HG02943 (cell line): ENCODE data around the gene DCST1.

Experiments
- ATAC-seq: cut with Tn5 transposase; IDR thresholded peaks from one replicate; pipeline ENCODE4 v1.9.1; 2021; ENCODE audit warnings: mild to moderate bottlenecking, low read depth, moderate library complexity; ENCODE audit not compliant: unreplicated experiment

The DCST1 gene

DNA sequence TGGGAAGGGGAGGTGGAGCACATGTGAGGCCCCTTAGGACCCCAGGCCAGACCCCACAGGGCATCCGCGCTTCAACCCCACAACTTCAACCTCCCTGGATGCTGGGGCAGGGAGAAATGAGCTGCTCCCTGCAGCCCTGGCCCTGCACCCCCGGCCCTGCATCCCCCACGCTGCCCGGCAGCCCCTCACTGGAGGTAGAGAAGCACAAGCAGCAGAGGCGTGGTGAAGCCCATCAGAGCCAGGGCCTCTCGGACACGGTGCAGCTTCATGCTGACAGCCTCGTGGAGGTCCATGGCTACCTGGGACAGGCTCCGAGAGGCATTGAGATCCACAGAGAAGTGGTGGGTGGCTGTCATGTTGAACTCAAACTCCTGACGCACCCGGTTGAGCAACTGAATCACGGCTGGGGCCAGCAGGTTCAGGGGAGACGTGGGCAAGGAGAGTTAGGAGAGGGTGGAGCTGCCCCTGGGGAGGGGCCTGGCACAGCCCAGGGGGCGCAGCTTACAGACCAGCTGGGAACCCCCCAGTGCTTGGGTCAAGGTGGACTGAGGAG lies 3.3 kb upstream of the DCST1 start:
- ATAC-seq, result no peak

DNA sequence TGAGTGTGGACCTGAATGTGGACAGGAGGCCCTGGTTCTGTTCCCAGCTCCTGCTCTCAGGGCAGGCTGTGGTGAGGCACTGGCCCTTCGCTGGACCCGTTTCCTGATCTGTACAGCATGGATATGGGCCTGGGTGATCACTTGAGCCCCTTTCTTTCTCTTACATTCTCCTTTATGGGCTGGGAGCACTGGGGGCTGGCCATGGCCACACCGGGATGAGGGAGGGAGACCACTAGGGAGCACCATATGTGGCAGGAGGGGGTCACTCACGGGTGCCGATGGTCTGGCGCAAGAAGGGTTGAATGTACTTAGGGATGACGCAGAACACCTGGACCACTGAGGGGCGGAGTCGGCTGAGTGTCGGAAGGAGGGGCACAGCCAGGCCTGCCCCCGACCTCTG lies 2.7 kb upstream of the DCST1 start:
- no peak for ATAC-seq

DNA sequence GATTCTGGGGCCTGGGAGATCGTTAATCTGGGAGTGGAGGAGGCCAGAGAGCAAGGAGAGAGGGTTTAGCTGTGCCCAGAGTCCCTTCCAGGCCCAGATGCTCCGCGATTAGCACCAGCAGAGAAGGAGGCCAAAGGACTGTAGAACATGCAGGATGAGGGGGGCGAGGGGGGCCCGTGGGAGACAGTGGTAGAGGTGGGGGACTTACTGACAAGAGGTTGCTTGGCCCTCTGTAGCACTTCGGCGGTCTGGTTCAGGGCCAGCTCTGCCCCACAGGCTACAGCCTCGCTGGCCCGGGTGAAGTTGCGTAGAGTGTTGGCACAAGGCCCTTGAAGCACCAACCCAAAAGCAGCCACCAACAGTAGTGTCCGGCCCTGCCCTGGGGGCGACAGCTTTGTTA lies 738 bp upstream of the DCST1 start:
- ATAC-seq, result no peak

DNA sequence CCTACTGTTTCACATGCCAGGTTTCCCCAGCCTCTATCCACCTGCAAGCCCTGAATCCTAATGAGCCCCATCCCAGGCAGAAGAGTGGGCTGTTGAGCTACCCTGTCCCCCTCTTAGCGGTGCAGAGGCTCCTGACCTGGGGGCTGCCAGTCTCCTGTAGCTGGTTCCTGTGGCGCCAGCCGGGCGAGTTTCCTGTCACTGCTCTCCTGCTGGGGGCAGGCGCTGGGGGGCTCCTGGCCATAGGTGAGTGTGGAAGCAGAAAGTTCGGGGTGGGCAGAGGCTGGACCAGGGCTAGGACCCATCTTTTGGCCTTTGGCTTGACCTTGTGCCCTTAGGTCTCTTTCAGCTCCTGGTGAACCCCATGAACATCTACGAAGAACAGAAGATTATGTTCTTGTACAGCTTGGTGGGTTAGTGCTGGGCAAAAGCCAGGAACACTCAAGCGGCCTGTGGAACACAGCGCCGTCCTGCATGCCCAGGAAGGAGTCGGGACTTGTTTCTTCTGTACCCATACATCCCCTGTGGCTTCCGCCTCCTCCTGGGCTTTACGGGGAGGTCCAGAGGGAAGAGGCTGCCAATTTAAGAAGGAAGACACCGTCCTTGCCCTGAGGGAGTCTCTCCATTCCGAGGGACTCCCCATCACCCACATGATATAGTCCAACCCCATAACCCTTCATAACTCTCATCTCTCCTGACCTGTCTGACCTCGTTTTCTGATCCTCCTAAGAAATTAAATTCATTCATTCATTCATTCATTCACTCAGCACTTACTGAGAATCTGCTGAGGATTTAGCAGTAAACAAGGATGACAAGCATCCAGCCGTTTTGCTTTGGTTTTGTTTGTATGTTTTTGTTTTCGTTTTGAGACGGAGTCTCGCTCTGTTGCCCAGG lies 939 bp downstream of the DCST1 start:
- ATAC-seq, result no peak

DNA sequence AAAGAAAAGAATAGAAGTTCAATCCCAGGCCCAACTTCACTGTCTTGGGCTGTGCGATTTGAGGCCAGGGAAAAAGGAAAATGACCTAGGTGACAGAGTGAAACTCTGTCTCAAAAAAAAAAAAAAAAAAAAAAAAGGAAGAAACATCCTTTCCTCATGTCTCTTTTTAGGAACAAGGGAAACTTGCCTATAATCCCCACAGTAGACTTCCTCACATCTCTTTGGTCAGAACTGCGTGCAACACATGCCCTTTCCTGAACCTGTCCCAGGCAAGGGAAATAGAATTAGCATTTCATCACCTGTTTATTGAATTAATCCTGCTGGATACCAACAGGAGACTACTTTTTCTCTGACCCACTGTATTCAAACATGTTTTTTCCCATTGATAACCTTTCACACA lies 2.3 kb downstream of the DCST1 start:
- no peak for ATAC-seq

DNA sequence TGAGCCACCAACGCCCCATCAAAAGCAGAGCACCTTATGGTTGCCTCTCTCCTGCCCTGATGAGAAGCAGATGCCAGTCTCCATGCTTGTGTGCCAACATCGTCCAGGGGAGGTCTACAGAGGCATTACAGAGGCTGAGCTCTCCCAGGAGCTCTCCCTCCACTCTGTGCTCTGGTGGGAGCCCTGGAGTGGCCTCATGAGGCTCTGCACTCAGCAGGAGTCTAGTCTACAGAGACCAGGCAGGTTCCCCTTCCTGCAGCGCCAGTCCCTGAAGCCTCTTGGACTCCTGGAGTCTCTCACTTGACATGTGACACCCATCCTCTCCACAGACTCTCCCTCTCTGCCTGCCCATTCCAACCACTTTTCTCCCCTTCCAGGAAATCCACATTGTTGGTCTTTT lies 3.4 kb downstream of the DCST1 start:
- ATAC-seq, result no peak

DNA sequence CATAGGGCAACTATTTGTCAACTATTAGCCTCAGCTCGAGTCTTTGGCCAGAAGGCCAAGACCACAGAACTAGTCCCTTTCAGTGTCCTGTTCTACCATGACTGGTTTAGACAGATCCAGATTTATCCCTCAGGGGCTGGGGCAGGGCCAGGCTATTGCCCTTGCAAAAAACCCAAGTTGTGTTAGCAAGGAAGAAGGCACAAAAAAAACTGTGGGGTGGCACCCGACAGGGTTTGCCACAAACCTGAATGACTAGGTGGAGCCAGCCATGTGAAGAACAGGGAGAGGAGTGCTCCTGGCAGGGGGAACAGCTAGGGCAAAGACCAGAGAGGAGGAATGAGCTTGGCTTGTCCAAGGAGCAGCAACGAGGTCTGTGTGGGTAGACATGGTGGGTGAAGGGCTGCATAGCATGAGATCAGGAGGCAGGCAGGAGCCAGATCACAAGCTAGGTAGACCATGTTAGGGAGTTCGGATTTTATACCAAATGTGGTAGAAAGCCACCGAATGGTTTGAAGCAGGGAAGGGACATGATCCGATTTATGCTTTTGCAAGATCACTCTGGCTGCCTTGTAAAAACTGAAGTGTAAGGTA lies 4.3 kb downstream of the DCST1 start:
- ATAC-seq, result no peak

DNA sequence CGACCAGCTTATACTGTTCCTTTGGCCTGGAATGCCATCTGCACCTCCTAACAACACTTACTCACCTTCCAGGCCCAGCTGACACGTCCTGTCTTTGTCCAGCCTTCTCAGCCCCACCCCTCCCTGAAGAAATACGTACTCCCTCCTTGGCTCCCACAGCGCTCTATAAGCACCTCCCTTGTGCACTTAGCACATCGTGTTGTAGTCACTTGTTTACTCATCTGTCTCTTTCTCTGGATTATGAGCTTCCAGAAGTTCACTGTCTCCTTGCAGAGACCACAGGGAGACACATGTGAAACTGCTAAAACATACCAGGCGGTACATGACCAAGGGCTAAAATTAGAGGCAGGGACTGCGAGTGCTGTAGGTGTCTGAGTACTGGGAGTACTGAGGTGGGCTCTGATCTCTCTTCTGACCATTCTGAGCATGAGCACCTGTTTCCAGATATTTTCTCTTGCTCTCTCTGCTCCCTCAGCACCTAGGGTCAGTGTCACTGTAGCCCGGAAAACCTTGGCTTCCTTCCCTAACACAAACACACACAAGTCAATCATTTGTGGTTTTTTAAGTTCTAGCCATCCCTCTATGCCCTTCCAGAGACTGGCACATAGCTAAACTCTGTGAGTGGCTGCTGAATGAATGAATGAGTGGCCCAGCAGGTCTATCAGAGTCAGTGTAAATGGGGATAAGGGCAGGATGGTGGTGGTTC lies 5.1 kb downstream of the DCST1 start:
- no peak for ATAC-seq

DNA sequence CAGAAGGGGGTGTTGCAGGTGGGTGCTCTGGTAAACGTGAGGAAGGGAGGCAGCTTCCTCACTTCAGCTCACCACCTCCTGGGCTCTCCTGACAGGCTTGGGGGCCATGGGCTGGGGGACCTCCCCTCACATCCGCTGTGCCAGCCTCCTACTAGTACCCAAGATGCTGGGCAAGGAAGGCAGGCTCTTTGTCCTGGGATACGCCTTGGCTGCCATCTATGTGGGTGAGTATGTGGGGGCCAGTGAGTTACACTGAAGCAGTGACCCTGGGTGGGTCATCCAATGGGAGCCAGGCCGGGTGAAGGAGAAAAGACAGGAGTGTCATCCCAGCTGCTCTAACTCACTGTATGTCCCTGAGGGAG lies 5.7 kb downstream of the DCST1 start:
- no peak for ATAC-seq

DNA sequence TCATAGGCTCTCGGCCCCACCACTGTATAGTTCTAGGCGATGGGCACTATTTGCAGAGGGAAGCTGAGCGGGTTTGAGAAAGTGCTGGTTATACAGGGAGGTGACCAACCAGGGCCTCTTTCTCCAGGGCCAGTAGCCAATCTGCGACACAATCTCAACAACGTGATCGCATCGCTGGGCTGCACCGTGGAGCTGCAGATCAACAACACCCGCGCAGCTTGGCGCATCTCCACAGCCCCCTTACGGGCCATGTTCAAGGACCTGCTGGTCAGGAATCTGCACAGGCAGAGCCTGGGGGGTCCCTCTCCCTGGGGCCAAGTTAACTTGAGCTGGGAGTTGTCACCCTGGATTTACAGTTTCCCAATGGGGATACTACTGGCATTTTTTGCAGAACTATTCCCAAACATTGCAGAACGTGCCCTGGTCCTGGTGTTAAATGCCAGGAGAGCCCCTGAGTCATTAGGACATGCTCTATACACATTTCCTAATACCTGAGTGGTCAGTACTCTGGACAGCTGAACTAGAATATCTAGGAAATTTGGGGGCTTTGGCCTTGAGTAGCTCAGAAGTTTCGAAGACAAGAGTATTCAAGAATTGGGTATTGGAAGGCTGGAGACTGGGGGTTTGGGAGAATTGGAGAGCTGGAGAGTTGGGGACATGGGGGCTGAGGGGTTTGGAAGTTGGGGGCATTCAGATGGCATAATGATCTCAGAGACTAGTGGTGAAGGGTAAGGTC lies 6.9 kb downstream of the DCST1 start:
- no peak for ATAC-seq

DNA sequence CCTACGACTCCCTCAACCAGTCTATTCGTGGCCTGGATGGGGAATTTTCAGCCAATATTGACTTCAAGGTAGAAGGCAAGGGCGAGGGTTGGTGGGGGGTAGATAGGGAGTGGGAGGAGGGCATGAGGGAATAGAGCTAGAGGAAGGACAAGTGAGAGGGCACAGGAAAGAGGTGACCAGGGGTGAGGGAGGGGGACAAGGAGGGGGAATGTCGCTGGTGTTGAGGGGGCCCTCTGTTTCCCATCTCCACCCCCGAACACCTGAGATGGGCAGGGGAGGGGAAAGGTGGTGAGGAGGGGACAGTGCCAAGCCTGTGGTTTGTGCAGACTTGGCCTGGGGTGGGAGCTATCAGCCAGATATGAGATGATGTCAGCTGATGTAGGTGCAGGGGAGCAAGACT lies 9.2 kb downstream of the DCST1 start:
- no peak for ATAC-seq

DNA sequence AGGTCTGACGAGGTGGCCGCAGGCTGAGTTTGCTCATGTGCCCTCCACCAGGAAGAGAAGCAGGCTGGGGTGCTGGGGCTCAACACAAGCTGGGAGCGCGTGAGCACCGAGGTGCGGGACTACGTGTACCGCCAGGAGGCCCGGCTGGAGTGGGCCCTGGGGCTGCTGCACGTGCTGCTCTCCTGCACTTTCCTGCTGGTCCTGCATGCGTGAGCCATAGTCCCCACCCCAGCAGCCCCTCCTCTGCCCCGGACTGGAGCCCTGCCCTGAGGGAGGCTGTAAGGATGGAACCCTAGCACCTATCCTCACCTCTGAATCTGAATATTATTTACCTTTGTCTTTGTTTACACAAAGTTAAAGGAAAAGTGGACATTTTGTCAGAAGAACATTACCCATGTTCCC lies 9.7 kb downstream of the DCST1 start:
- no peak for ATAC-seq

DNA sequence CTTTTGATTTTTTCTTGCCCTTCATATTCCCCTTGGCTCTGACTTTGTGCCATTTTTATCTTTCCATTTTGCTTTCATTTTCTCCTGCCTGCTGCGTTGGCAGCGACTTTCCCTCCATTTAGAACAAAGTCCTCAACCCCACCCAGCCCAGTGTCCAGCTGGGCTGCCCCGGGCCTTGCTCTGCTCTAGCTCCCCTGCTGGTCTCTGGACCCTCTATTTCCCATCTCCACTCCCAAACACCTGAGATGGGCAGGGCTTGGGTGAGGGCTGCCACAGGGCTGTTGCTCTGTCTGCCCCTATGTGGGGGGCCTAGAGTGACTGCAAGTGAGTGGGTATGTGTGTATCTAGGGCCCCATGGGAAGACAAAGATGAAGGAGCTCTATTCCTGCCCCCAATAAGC lies 10.2 kb downstream of the DCST1 start:
- no peak for ATAC-seq

DNA sequence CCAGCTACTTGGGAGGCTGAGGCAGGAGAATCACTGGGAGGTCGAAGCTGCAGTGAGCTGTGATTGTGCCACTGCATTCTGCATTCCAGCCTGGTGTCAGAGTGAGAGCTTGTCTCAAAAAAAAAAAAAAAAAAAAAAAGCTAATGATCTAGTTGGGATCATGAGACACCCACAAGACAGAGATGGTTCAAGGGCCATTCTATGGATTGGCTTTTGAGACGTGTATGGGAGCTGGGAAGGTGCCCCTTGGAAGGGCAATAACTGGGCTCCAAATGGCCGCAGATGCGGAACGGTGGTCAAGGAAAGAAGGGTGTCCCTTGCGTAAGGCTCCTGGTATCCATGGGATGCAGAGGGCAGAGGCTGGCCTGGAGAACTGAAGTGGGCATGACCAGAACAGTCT lies 10.7 kb downstream of the DCST1 start:
- no peak for ATAC-seq

DNA sequence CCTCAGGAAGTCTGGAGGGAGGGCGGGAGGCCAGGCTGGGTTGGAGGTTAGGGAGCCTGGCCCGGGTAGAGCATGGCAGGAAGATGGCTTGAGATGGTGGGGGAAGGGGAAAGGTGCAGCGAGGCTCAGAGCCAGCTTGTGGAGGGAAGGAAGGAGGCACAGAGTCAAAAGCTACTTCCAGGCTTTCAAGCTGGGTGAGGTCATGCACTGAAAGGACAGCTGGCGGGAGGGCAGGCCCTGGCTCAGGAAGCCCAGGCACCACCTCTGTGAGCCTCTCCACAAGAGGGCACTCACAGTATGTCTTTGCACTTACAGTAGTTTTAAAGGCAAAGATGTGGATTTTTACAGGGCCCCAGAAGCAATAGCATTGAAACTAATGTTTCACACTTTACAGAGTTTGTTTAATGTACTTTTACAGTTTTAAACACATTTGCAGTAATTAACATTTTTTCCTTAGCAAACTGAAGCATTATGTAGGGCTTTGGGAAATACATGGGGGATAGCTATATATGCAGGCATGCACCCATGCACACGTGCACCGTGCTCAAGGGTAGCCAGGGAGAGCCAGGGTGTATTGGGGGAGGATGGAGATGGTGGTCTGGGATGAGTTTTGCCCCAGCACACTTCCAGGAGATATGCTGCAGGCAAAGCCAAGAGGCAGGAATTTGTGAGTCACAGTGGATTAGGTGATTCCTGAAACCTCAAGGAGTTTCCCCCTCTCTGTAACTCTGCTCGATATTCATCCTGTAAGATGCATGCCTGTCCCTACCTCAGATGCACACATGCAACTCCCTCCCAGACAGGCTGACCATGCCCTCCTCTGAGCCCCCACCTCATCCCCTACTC lies 11.4 kb downstream of the DCST1 start:
- ATAC-seq, result no peak

DNA sequence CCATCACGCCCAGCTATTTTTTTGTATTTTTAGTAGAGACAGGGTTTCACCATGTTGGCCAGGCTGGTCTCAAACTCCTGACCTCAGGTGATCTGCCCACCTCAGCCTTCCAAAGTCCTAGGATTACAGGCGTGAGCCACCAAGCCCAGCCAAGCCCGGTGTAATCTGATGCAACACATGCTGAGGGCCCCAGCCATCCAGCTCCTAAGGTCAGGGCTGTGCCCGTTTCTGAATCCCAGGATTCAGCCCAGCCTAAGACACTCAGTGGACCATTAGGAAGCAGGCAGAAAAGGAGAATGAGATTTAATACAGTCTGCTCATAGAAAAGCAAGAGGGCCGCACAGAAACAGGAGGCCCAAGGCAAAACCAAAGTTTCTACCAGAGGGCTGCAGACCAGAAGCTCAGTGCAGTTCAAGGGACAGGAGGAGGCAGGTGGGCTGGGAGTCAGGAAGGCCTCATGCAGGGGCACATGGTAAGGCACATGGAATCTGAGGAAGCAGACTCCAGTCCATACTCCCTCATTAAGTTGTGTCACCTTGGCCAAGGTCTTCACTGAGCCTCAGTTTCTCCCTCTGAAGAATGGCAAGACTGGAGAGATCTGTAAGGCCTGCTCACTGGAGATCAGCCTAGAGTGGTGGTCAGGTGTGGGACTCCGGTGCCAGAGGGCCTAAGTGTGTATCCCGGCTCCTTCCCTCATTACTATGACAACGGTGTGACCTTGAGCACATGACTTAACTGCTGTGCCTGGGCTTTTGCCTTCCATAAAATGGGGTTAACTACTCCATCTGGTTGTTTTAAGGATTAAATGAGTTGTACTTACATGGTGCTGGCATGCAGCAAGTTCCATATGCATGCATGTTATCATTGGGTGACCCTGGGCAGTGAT lies 15.1 kb downstream of the DCST1 start:
- no peak for ATAC-seq

DNA sequence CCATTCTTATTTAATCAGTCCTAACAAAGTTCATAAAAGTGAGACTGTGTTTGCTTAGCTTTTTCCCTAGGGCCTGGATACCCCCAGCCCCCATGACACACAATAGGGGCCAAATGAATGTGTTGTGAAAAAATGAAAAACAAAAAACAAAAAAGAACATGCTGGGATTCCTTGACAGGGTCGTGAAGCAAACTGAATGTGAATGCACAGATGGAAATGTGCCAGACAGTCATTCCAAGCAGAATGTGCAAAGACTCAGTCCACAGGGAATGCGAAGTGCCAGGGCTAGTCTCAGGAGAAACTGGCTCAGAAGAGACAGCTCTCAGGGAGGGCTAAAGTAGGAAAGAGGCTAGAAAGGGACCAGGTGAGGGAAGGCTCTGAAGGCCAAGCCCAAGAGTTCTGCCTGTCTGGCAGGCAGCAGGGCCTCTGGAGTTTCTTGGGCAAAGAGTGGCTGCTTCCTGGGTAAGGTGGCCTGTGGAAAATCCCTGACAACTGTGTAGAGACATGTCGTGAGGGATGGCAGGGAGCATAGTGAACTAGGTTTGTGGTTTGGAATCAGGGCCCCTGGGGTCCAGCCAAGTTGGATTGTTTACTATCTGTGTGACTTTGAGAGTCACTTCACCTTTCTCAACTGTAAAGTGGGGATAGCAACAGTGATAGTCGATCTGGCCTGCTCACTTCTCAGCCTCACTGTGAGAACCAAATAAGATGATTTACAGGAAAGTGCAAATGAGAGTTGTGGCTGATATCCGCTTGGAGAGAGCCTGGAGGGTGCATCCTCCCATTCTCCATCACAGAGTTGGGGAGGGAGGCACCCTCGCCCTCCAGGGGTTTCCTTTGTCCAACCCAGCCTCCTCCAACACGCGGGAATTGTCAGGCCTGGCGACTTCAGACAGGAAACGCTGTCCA lies 16.3 kb downstream of the DCST1 start:
- ATAC-seq, result no peak
